IMR-90 (cell line): ENCODE data around the gene PSME3. TPM values are rescaled to one million over a fixed set of nuclear protein-coding genes. Genes with fewer than 3 reads are reported as not detected.
A peak's percentile ranks its signal among the peaks of the same experiment; 100 is the strongest.

Experiments used
- ATAC-seq: fragments of 200-7000 bp; cut with Tn5 transposase; 2 replicates; pipeline ENCODE4 v1.9.1; 2020; ENCODE audit warnings: low read depth, mild to moderate bottlenecking, moderate library complexity
- BruUV-seq: library from RNA; stranded (reverse); fragments of 400-500 nt; replicated peaks from 2 replicates; lab custom pipeline; 2021; lab: Mats Ljungman, UMichigan
- CTCF ChIA-PET: fragments of 300-600 bp; formaldehyde crosslinking; extraction: SDS; loops from one replicate; lab custom pipeline; 2021; ENCODE audit warnings: antibody characterized with exemption; lab: Yijun Ruan, JAX
- POLR2A ChIA-PET: fragments of 300-600 bp; sonication (Branson Sonifier 250); formaldehyde crosslinking; loops from one replicate; lab custom pipeline; 2022; ENCODE audit warnings: antibody characterized with exemption; ENCODE audit not compliant: unreplicated experiment; lab: Charles Lee
- DNase-seq: peaks from one replicate; pipeline ENCODE4 v3.0.0; 2013
- H2AFZ ChIP-seq: replicated peaks from 2 replicates; pipeline ENCODE3; 2013; ENCODE audit warnings: low read length, mild to moderate bottlenecking; ENCODE audit not compliant: poor library complexity
- H2AK5ac ChIP-seq: 2 replicates; pipeline ENCODE4 v1.6.1; 2013; ENCODE audit warnings: low read depth, low read length, inconsistent platforms
- H2AK9ac ChIP-seq: replicated peaks from 2 replicates; pipeline ENCODE3; 2013; ENCODE audit warnings: mild to moderate bottlenecking, low read depth, low read length, moderate library complexity; ENCODE audit not compliant: poor library complexity
- H2BK120ac ChIP-seq: 2 replicates; pipeline ENCODE4 v1.6.1; 2013; ENCODE audit warnings: low read depth, low read length, inconsistent platforms
- H2BK15ac ChIP-seq: 3 replicates; pipeline ENCODE4 v1.6.1; 2013; ENCODE audit warnings: low read depth, low read length, inconsistent platforms
- H2BK20ac ChIP-seq: 2 replicates; pipeline ENCODE4 v1.6.1; 2013; ENCODE audit warnings: low read depth, mild to moderate bottlenecking, inconsistent platforms, low read length, moderate library complexity
- H2BK5ac ChIP-seq: 2 replicates; pipeline ENCODE4 v1.6.1; 2013; ENCODE audit warnings: mild to moderate bottlenecking, low read depth, low read length, inconsistent platforms; ENCODE audit not compliant: poor library complexity, severe bottlenecking
- H3K14ac ChIP-seq: replicated peaks from 2 replicates; pipeline ENCODE4 v1.6.1; 2013; ENCODE audit warnings: low read depth, low read length, inconsistent platforms
- H3K18ac ChIP-seq: 2 replicates; pipeline ENCODE4 v1.6.1; 2013; ENCODE audit warnings: low read depth, low read length, control low read depth
- H3K23ac ChIP-seq: 2 replicates; pipeline ENCODE4 v1.6.1; 2013; ENCODE audit warnings: low read depth, low read length, inconsistent platforms
- H3K27ac ChIP-seq: 2 replicates; pipeline ENCODE4 v1.5.1; 2013; ENCODE audit warnings: mild to moderate bottlenecking, control low read depth, low read length; ENCODE audit not compliant: insufficient read depth
- H3K27me3 ChIP-seq: 2 replicates; pipeline ENCODE4 v1.6.1; 2013; ENCODE audit warnings: low read length; ENCODE audit not compliant: control insufficient read depth, insufficient read depth
- H3K36me3 ChIP-seq: 2 replicates; pipeline ENCODE4 v1.6.1; 2013; ENCODE audit warnings: low read length, mixed read lengths; ENCODE audit not compliant: control insufficient read depth, insufficient read depth
- H3K4ac ChIP-seq: 2 replicates; pipeline ENCODE4 v1.6.1; 2013; ENCODE audit warnings: low read depth, low read length, inconsistent platforms
- H3K4me1 ChIP-seq: 2 replicates; pipeline ENCODE4 v1.6.1; 2013; ENCODE audit warnings: low read length, mixed read lengths; ENCODE audit not compliant: control insufficient read depth, insufficient read depth
- H3K4me2 ChIP-seq: 2 replicates; pipeline ENCODE4 v1.6.1; 2013; ENCODE audit warnings: low read depth, mild to moderate bottlenecking, control low read depth, low read length, moderate library complexity
- H3K4me3 ChIP-seq: 2 replicates; pipeline ENCODE4 v1.5.1; 2013; ENCODE audit warnings: low read depth, mild to moderate bottlenecking, control low read depth, low read length, moderate library complexity; ENCODE audit not compliant: insufficient read depth
- H3K56ac ChIP-seq: 2 replicates; pipeline ENCODE4 v1.6.1; 2013; ENCODE audit warnings: low read length, inconsistent platforms; ENCODE audit not compliant: insufficient read depth; ENCODE audit errors: extremely low read depth
- H3K79me1 ChIP-seq, 2 experiments: 2 replicates each; pipeline ENCODE4 v1.6.1; 2013; ENCODE audit warnings: low read length in 2 of 2, inconsistent platforms in 1 of 2, low read depth in 1 of 2
- H3K9ac ChIP-seq: 2 replicates; pipeline ENCODE4 v1.6.1; 2013; ENCODE audit warnings: low read depth, low read length, control low read depth
- H3K9me1 ChIP-seq: 2 replicates; pipeline ENCODE4 v1.6.1; 2013; ENCODE audit warnings: low read length, inconsistent platforms; ENCODE audit not compliant: insufficient read depth
- H3K9me3 ChIP-seq: 2 replicates; pipeline ENCODE4 v1.6.1; 2013; ENCODE audit warnings: low read length; ENCODE audit not compliant: control insufficient read depth, insufficient read depth
- H4K20me1 ChIP-seq: 2 replicates; pipeline ENCODE4 v1.6.1; 2013; ENCODE audit warnings: low read length, inconsistent platforms; ENCODE audit not compliant: insufficient read depth
- H4K5ac ChIP-seq: 2 replicates; pipeline ENCODE4 v1.6.1; 2013; ENCODE audit warnings: mild to moderate bottlenecking, low read depth, low read length, control low read depth
- H4K8ac ChIP-seq, 2 experiments: 2 replicates each; pipeline ENCODE4 v1.6.1; 2013; ENCODE audit warnings: low read depth in 2 of 2, low read length in 2 of 2, control low read depth in 1 of 2, inconsistent platforms in 1 of 2
- H4K91ac ChIP-seq: 2 replicates; pipeline ENCODE4 v1.6.1; 2013; ENCODE audit warnings: low read depth, low read length, inconsistent platforms; ENCODE audit not compliant: insufficient read depth
- BHLHE40 ChIP-seq: fragments of 150-350 bp; IDR thresholded peaks from 2 replicates; pipeline ENCODE4 v1.6.1; 2016; ENCODE audit warnings: mild to moderate bottlenecking, low read depth, low read length
- CEBPB ChIP-seq: IDR thresholded peaks from 2 replicates; pipeline ENCODE4 v1.6.1; 2012; ENCODE audit warnings: low read depth, low read length, improper control_type of control experiment
- SMC3 ChIP-seq: fragments of 150-350 bp; IDR thresholded peaks from 2 replicates; pipeline ENCODE4 v1.6.1; 2016; ENCODE audit warnings: low read depth, mild to moderate bottlenecking, antibody characterized with exemption, low read length, moderate library complexity
- WGBS, 2 experiments: methylation state at CpG; one replicate each; pipeline versions ENCODE4 v1.1.5 to v1.1.7; 2013; ENCODE audit warnings: missing lambda C conversion rate in 2 of 2; ENCODE audit not compliant: insufficient read length in 1 of 2; ENCODE audit errors: extremely low coverage in 2 of 2; 5-methylcytosine and 5-hydroxymethylcytosine counted together
- dilution Hi-C: fragments of 300-500 bp; cut with HindIII; formaldehyde crosslinking; loops from one replicate; pipeline ENCODE4 v1.14.3; 2018; ENCODE audit warnings: low sequenced_read_pairs; ENCODE audit not compliant: unreplicated experiment
- in situ Hi-C: fragments of 300-500 bp; cut with MboI; formaldehyde crosslinking; loops from 3 replicates; pipeline ENCODE4 v1.14.3; 2019; ENCODE audit warnings: low sequenced_read_pairs, inconsistent platforms, mixed read lengths
- intact Hi-C: fragments of 100-400 bp; cut with micrococcal nuclease; formaldehyde crosslinking; loops from 2 replicates; pipeline ENCODE4 v1.10.0; 2022
- polyA plus RNA-seq, 3 experiments: library from polyadenylated mRNA; depleted of rRNA; stranded (reverse); fragments of >200 nt; gene quantifications; 2 replicates each; pipeline ENCODE4 v1.2.3, GENCODE V29; 2012; ENCODE audit warnings: low replicate concordance in 1 of 3
- total RNA-seq: library from RNA; depleted of rRNA; stranded (reverse); fragments of >200 nt; gene quantifications from 2 replicates; pipeline ENCODE4 v1.2.3, GENCODE V29; 2012

PSME3 gene
- total and polyA plus RNA-seq, 2 of the 4 experiments (the other 2 are of a cell fraction) = 72.4 to 100 TPM

GRCh38 chr17:42891539-42892152 is 58.4 kb downstream of the PSME3 start:
- no peak overlapping the region for H4K5ac ChIP-seq
- ATAC-seq = peak; percentile 90
- H2BK15ac ChIP-seq = no peak overlapping the region
- 0 out of 2 replicates have a peak overlapping the region, but pooled peaks have one; percentile 7 for H3K4ac ChIP-seq
- H3K4me2 ChIP-seq = peak overlapping the region; percentile 0; the same call in 1 of the 2 replicates
- H2AK9ac ChIP-seq = peak overlapping the region; percentile 33
- peaks cover 6% of the 10 kb centered on the region; the same call in 1 of the 2 replicates for H3K4me1 ChIP-seq
- DNase-seq = peak; percentile 33
- H4K8ac ChIP-seq = peak overlapping the region in 1 of 2 experiments; percentile 12; a peak in 1 of 4 replicates
- no peaks in the 10 kb centered on the region for H3K36me3 ChIP-seq
- ChIA-PET CTCF (no interaction called here), POLR2A (no interaction called here)
- in situ Hi-C loops (loop anchor here (25.0 kb wide), 1 partner anchor 421 kb away; no protein-coding TSS in a partner anchor), intact Hi-C loops (no loop called here), dilution Hi-C loops (no loop called here)
- no peaks in the 10 kb centered on the region for H4K20me1 ChIP-seq
- no peak overlapping the region for H2AK5ac ChIP-seq
- BruUV-seq = no TSS peak
- H3K9ac ChIP-seq = no peak overlapping the region
- WGBS, 2 experiments = 35% methylated on average over 4 of the region's 10 CpGs; no CpG with 5 or more reads in 1 of the 2 experiments
- H3K4me3 ChIP-seq = no peak overlapping the region
- no peak overlapping the region for H2BK120ac ChIP-seq
- H3K9me1 ChIP-seq = peaks cover 7% of the 10 kb centered on the region; the same call in 1 of the 2 replicates
- H3K23ac ChIP-seq = peak overlapping the region; percentile 83; the same call in 1 of the 2 replicates
- no peak overlapping the region for H2BK5ac ChIP-seq
- no peak overlapping the region for H4K91ac ChIP-seq
- no peaks in the 10 kb centered on the region for H3K9me3 ChIP-seq
- no peak overlapping the region for H3K18ac ChIP-seq
- no peak overlapping the region for H2BK20ac ChIP-seq
- no peak overlapping the region for H3K27ac ChIP-seq
- H2AFZ ChIP-seq = peak overlapping the region; percentile 87
- peaks cover 6% of the 10 kb centered on the region for H3K27me3 ChIP-seq
- H3K79me1 ChIP-seq = no peaks in the 10 kb centered on the region
- no peak overlapping the region for H3K56ac ChIP-seq
- peak; percentile 63 for TF ChIP-seq CEBPB
- 0 out of 2 replicates have a peak, but pooled peaks have one; percentile 2 for TF ChIP-seq BHLHE40
- TF ChIP-seq SMC3 = no peak
- peak overlapping the region; percentile 63 for H3K14ac ChIP-seq
